GM12873 (cell line): ENCODE results near the gene PCDHB12.

Experiments
- TF ChIP-seq, protein P1 (sequence below): IDR thresholded peaks from 2 replicates; pipeline ENCODE4 v1.5.1; 2012; ENCODE audit warnings: low read depth, mild to moderate bottlenecking, moderate library complexity, low read length, control low read depth; ENCODE audit not compliant: insufficient read depth; ENCODE audit errors: missing control alignments

Gene PCDHB12

DNA sequence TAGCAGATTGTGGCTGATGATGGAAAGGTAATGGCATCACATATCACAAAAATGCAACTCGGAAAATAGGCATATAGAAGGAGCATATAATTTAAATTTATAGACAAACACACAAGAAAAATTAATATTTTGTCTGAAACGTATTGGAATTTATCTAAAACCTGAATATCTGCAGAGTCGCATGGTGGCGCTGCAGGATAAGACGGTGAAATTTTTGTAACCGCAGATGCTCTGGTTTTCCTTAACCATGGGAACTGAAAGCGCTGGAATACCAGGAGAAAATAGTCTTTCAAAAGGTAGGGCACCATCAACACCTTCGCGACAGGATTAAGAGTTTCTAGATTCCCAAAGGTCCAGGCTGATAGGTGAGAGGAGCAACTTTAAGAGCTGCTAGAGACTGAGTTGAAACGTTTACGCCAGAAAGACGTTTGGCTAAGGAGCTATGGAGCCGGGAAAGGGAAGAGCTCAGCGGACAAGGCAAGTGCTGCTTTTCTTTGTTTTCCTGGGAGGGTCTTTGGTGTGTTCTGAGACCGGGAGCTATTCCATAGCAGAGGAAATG lies 25.7 kb downstream of the PCDHB12 start:
- TF ChIP-seq, protein P1, sequence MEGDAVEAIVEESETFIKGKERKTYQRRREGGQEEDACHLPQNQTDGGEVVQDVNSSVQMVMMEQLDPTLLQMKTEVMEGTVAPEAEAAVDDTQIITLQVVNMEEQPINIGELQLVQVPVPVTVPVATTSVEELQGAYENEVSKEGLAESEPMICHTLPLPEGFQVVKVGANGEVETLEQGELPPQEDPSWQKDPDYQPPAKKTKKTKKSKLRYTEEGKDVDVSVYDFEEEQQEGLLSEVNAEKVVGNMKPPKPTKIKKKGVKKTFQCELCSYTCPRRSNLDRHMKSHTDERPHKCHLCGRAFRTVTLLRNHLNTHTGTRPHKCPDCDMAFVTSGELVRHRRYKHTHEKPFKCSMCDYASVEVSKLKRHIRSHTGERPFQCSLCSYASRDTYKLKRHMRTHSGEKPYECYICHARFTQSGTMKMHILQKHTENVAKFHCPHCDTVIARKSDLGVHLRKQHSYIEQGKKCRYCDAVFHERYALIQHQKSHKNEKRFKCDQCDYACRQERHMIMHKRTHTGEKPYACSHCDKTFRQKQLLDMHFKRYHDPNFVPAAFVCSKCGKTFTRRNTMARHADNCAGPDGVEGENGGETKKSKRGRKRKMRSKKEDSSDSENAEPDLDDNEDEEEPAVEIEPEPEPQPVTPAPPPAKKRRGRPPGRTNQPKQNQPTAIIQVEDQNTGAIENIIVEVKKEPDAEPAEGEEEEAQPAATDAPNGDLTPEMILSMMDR = peak; percentile 7

DNA sequence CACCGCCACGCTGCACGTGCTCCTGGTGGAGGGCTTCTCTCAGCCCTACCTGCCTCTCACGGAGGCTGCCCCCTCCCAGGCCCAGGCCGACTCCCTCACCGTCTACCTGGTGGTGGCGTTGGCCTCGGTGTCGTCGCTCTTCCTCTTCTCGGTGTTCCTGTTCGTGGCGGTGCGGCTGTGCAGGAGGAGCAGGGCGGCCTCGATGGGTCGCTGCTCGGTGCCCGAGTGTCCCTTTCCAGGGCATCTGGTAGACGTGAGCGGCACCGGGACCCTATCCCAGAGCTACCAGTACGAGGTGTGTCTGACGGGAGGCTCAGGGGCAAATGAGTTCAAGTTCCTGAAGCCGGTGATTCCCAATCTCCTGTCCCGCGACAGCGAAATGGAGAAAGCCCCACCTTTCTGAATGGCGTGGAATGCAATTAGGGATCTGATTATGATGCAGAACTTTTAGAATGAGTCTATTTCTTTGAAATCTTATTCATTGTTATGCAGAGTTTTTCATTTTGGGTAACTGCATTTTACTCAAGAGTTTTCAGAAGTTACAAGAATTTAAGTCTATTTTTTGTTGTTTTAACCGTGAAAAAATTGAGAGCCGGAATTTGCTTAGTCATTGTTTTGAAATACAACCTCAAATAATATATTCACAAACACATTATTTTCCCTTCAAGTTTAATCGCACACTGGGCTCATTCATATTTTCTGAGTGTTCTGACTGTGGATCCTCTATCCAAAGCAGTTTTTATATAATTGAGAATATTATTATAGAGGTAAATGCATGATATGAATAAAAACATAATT lies 28.2 kb downstream of the PCDHB12 start:
- TF ChIP-seq, protein P1 = no peak

- TF ChIP-seq, protein P1 = no peak
Observed at GRCh38 chr5:141241496-141241895, 33.0 kb downstream of the PCDHB12 start.

- TF ChIP-seq, protein P1 = peak; percentile 22
Observed at GRCh38 chr5:141245250-141245717, 36.8 kb downstream of the PCDHB12 start, which contains the start of gene PCDHB15. TSS of gene PCDHB15 (plus strand) at chr5:141245395. CDS start at chr5:141245579, 184 bp downstream.

- TF ChIP-seq, protein P1 = no peak
Observed at GRCh38 chr5:141250576-141250975, 42.1 kb downstream of the PCDHB12 start.

DNA sequence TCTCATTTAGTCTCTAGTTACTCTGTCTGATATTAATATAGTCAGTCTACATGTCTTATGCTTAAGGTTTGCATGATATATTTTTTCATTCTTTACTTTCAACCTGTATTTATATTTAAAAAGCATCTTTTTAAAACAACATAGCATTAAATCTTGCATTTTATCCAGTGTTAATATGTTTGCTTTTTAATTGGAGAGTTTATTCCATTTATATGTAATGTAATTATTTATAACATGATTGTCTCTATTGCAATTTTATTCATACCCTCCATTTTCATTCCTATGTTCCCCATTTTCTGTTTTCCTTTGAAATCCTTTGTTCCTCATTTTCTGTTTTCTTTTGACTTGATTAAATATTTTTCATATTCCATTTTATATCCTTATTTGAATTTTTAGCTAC lies 49.9 kb downstream of the PCDHB12 start:
- TF ChIP-seq, protein P1 = no peak

GRCh38 chr5:141258948-141259347 lies 50.4 kb downstream of the PCDHB12 start:
- TF ChIP-seq, protein P1 = no peak
